NCI-H748 treated with DMSO at 0.1 percent for 48 hours (cell line): ENCODE measurements around the gene MAG.
"Not testable (repeated sequence)": the region's sequence is repeated elsewhere in the genome, so short reads cannot be mapped to it uniquely, and the experiment has no call there.

Experiments used
- DNase-seq: peaks from one replicate; lab custom pipeline; 2025; lab: John Stamatoyannopoulos, UW

Gene MAG

DNA sequence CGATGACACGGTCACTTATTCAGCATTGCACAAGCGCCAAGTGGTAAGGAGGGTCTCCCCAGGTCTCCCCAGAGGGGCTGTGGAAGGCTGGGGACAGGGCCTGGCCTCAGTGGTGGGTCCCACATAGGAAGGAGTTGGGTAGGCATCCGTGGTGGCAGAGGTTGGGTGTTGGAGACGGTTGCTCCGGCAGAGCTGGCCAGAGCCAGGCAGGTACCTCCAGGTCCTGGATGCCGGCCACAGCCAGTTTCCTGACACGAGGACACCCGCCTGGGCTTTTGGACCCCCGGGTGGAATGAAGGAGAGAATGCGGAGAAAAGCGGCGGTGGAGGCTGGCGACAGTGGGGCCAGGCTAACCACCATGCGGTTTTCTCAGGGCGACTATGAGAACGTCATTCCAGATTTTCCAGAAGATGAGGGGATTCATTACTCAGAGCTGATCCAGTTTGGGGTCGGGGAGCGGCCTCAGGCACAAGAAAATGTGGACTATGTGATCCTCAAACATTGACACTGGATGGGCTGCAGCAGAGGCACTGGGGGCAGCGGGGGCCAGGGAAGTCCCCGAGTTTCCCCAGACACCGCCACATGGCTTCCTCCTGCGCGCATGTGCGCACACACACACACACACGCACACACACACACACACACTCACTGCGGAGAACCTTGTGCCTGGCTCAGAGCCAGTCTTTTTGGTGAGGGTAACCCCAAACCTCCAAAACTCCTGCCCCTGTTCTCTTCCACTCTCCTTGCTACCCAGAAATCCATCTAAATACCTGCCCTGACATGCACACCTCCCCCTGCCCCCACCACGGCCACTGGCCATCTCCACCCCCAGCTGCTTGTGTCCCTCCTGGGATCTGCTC is 54.5 kb downstream of the MAG start:
- no peak for DNase-seq

- no peak for DNase-seq
These were observed 55.4 kb downstream of the MAG start, which contains the start of gene FFAR1 for GRCh38 chr19:35347171-35347929. Gene FFAR1 (plus strand): TSS chr19:35347902. CDS start chr19:35351552, 3,650 bp downstream.

DNA sequence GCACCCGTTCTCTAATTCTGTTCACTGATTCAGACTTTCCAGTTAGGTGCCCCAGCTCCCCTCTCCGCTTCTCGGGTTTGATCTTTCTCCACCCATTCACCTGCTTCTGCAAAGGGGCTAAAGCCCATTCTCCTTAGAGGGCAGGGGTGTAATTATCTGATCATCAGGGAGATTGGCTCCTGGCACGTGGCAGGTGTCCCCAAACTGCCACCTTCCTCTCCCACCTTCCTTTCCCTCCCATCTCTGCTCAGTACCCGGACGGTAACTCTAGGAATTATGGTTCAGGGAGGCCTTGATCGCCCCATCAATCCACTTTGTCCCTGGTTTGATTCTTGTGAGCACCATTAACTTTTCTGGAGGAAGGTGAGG is 56.0 kb downstream of the MAG start:
- no peak for DNase-seq

- DNase-seq: no peak
These were observed 57.1 kb downstream of the MAG start for GRCh38 chr19:35348911-35349611.

GRCh38 chr19:35349614-35350521 is 57.9 kb downstream of the MAG start:
- no peak for DNase-seq

GRCh38 chr19:35350591-35350990 is 58.6 kb downstream of the MAG start:
- no peak for DNase-seq

DNA sequence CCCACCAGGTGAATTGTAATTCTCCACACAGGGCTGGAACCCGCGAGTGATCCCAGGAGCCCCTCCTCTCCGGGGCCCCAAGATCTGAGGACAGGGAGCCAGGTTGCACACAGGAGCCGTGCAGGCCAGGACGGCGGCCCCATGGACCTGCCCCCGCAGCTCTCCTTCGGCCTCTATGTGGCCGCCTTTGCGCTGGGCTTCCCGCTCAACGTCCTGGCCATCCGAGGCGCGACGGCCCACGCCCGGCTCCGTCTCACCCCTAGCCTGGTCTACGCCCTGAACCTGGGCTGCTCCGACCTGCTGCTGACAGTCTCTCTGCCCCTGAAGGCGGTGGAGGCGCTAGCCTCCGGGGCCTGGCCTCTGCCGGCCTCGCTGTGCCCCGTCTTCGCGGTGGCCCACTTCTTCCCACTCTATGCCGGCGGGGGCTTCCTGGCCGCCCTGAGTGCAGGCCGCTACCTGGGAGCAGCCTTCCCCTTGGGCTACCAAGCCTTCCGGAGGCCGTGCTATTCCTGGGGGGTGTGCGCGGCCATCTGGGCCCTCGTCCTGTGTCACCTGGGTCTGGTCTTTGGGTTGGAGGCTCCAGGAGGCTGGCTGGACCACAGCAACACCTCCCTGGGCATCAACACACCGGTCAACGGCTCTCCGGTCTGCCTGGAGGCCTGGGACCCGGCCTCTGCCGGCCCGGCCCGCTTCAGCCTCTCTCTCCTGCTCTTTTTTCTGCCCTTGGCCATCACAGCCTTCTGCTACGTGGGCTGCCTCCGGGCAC is 59.6 kb downstream of the MAG start:
- no peak for DNase-seq

DNA sequence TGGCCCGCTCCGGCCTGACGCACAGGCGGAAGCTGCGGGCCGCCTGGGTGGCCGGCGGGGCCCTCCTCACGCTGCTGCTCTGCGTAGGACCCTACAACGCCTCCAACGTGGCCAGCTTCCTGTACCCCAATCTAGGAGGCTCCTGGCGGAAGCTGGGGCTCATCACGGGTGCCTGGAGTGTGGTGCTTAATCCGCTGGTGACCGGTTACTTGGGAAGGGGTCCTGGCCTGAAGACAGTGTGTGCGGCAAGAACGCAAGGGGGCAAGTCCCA is 60.2 kb downstream of the MAG start:
- no peak for DNase-seq

DNA sequence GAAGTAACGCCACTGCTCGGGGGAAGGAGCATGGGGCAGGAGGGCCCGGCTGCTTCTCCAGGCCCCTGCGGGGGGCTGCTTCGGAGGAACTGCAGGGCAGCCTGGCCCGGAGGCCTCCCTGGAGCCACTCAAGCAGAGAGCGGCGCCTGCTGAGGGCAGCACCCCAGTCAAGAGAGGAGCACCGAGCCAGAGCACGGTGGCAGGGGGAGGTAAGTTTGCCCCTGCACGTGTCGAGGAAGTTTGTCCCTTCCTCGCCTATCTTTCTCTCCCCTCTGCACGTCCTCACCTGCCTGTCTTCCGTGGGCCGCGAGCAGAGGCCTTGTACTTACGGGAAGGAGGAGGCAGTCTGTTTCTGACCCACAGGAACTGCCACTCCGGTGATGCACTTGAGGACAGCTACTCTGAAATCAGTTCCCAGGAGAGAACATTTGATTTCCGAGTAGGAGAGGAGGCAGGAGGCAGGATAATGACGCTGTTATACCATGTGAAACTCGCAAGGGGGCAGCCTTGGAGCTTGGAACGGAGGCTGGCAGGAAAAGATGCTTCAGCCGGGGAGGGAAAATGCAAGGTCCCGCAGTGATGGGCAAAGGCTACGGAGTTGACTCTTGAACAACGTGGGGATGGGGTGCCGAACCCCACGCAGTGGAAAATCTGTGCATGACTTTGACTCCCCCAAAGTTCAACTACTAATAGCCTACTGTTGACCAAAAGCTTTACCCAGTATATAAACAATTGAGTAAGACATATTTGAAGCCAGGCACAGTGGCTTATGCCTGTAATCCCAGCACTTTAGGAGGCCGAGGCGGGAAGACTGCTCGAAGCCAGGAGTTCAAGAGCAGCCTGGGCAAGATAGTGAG is 60.7 kb downstream of the MAG start:
- DNase-seq: peak; percentile 70

DNA sequence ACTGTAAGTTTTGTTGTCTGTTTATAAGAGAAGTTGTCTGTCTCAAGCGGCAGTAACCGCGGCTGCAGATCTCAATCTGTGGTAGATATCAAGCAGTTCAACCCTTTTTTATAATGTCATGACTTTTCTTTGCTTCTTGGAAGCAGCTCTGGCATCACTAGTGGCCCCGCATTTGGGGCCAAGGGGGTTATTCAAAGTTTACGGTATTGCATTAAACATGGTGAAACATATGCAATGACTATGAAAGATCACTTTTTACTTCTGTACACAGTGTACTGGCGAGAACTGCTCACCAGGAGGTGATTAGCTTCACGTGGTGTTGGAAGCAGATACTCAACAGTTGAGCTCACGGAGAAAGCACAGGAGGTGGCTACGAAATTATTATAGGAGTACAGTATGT is 61.7 kb downstream of the MAG start:
- no peak for DNase-seq

GRCh38 chr19:35354898-35355297 is 62.9 kb downstream of the MAG start:
- DNase-seq: no peak

DNA sequence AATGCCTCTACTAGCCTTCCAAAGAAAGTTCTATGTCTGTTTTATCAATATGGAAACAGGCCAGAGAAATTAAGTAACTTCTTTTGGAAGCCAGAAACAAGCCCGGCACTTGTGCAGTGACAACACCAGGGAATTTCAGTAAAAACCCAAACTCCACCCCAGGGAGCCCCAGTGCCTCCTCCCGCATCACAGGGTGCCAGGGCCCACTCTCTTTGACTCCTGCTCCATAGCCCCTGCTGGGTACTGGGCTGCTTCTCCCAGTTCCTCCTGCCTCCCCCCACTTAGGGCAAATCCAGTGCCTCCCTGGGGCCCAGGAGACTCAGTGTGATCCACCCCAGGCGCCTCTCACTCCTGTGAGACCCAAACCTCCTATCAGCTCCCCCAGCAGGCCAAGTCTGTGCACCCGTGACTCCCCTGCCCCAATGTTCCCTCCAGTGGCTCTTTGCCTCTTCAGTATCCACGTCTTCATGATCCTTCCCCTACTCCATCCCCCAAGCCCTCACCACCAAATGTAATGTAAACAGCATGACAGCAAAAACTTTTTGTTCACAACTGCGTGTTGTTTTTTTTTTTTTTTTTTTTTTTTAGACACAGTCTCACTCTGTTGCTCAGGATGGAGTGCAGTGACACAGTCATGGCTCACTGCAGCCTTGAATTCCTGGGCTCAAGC is 64.0 kb downstream of the MAG start:
- DNase-seq: no peak

GRCh38 chr19:35357867-35358573 is 66.1 kb downstream of the MAG start, which contains the start of gene FFAR3:
Gene FFAR3 (plus strand): TSS chr19:35358460. CDS start chr19:35358891, 431 bp downstream.
- DNase-seq: no peak

- not testable (repeated sequence) for DNase-seq
These were observed 66.9 kb downstream of the MAG start for GRCh38 chr19:35358834-35359233.

GRCh38 chr19:35359395-35359794 is 67.4 kb downstream of the MAG start:
- DNase-seq: not testable (repeated sequence)

GRCh38 chr19:35360081-35360480 is 68.1 kb downstream of the MAG start:
- not testable (repeated sequence) for DNase-seq

DNA sequence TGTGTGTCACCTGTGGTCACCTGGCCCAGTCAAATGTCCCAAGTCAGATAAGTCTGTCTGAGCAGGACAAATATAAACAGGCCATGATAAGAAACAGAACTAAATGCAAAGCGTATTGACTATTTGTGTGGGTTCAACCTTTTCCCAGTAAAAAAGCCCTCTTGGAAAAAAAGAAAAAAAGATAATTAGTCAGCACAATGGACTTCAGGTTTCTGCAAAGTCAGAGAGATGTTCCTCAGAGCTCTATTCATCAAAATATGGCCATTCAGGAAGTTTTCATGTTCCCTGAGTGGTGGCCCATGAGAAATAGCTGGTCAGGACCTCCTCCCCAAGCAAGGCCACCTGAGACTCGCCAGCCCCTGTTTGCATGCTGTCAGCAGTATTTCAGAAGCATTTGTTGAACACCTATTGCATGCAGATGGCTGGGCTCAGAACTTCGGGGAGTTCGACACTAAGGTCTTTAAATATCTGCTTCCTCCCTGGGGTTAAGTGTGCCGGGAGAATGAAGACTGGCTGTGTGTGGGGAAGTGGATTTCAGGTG is 69.0 kb downstream of the MAG start:
- no peak for DNase-seq

GRCh38 chr19:35362261-35363000 is 70.5 kb downstream of the MAG start:
- no peak for DNase-seq
